DMS53 treated with DMSO at 0.1 percent for 48 hours (cell line): Measurements from ENCODE around the gene MRPL16.
A peak's percentile ranks its signal among the peaks of the same experiment; 100 is the strongest.
"Not testable (repeated sequence)": the region's sequence is repeated elsewhere in the genome, so short reads cannot be mapped to it uniquely, and the experiment has no call there.

ENCODE experiments used
- DNase-seq: peaks from one replicate; lab custom pipeline; 2025; ENCODE audit not compliant: unreplicated experiment; lab: John Stamatoyannopoulos, UW

MRPL16 gene

GRCh38 chr11:59812220-59812619 lies 1.6 kb upstream of the MRPL16 start:
- no peak for DNase-seq

- no peak for DNase-seq
Observed at GRCh38 chr11:59810911-59811259, 307 bp upstream of the MRPL16 start.

- no peak for DNase-seq
Observed at GRCh38 chr11:59807047-59807610, 3.4 kb downstream of the MRPL16 start.

- no peak for DNase-seq
Observed at GRCh38 chr11:59804061-59804460, 6.5 kb downstream of the MRPL16 start.

DNA sequence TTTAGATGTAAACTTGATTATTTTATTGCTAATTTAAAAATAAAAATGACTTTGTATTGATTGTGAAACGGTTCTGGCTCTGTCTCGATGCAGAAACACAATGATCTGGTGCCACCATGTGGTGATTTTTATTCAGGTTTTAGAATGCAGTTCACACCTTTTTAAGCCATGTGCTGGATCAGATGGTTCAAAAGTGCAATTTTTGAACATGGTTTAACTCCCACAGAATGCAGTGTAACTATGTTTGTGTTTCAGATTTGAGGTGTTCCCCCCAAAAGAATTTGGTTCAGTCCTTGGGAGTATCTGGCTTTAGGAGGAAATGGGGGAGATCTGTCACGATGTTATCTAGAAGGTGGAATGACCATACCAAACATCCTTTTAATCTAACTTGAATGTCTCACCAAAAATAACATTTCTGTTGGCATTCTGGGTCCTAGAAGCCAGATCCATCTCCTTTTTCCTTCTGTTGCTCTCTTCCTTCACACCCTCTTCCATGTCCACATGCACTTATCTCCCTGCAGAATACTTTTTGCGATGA lies 7.9 kb downstream of the MRPL16 start:
- no peak for DNase-seq

DNA sequence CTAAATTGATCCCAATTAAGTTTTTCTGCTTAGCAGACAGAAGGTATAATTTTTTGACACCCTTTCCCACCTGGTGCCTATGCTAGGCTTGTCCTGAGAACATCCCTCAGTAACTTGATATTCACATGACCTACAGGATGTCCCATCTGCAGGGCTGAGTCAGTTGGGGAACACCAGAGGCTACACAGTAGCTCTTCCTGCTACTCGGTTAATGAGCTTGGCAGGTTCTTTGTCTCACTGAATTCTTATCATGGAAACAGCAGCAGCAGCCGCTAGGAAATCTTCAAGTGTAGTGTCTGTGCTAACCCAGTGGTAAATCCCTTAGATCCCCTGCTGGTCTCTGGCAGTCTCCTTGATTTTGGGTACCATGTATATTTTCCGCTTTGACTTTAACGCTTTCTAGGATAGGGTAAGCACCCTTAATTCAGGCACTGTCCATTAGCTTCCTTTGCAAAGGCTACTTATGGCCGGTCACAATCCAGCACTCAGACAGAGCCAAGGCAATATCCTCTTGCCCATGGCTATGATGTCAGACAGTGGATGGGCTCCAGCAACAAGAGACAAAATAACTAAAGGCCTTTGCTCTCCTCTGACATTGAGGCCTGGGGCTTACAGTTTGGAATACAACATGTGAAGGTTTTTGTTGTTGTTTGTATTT lies 8.5 kb downstream of the MRPL16 start:
- DNase-seq = no peak

GRCh38 chr11:59801160-59801706 lies 9.3 kb downstream of the MRPL16 start:
- no peak for DNase-seq

- no peak for DNase-seq
Observed at GRCh38 chr11:59800390-59801025, 10.1 kb downstream of the MRPL16 start.

- no peak for DNase-seq
Observed at GRCh38 chr11:59794417-59794816, 16.2 kb downstream of the MRPL16 start.

- DNase-seq = no peak
Observed at GRCh38 chr11:59792507-59792906, 18.1 kb downstream of the MRPL16 start.

- no peak for DNase-seq
Observed at GRCh38 chr11:59791639-59792038, 18.9 kb downstream of the MRPL16 start.

- no peak for DNase-seq
Observed at GRCh38 chr11:59787816-59788215, 22.8 kb downstream of the MRPL16 start.

GRCh38 chr11:59787255-59787588 lies 23.4 kb downstream of the MRPL16 start:
- no peak for DNase-seq

DNA sequence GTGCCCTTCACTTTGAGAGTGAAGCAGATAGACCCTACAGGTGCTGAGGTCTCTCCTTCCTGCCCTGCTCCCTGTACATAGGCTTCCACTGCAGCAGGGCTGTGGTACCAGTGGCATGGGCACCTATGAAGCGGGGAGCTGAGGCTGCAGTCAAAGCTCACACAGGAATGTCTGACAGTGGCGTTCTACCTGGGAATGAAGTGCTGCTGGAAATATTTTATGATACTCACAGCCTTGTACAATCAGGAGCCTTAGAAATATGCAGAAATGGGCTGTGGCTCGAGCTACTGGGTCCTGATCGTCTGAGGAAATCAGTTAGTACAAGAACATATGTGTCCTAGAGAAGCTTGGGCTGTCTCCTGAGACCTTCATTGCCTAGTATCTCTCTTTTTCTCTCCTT lies 24.8 kb downstream of the MRPL16 start:
- no peak for DNase-seq

GRCh38 chr11:59784441-59784840 lies 26.1 kb downstream of the MRPL16 start:
- DNase-seq = not testable (repeated sequence)

DNA sequence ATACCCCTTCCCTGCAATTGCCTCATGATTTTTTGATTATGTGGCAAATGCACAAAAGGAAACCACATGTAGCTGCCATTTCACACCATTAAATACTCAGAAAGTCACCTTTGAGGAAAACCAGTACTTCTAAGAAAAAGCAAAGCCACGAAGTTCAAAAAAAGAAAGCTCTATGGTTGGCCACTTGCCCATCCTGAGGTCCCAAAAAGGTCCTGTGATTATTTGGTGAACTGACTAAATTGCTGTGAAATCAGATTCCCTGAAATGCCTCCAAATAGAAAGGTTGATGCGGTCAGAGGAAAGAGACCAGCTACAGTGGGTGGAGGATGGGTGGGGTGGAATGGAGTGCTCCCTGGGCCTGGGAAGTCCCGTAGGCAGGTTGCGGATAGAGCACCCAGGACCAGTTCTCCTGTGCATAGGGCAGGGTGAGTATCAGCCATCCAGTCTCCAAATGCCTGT lies 26.9 kb downstream of the MRPL16 start:
- DNase-seq = no peak

GRCh38 chr11:59782080-59782479 lies 28.5 kb downstream of the MRPL16 start:
- no peak for DNase-seq

GRCh38 chr11:59779487-59779886 lies 31.1 kb downstream of the MRPL16 start:
- DNase-seq = no peak

DNA sequence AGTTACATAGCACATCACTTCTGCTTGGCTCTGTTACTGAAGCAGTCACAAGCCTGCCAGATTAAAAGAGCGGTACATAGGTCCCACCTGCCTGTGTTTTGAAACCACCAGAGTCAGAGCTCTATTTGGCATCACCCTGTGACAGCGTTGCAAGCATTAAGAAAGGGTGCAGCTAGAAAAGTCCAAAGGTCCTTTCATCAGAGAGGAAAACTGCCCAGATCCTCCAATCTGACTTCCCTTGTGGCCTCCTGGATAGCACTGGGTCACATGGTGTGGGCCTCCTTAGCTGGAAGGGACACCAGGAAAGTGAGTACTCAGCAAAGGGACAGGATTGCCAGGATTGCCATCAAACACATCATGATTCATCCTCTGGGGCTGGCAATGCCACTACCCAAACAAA lies 32.5 kb downstream of the MRPL16 start:
- DNase-seq = no peak

GRCh38 chr11:59777104-59777503 lies 33.5 kb downstream of the MRPL16 start:
- no peak for DNase-seq

DNA sequence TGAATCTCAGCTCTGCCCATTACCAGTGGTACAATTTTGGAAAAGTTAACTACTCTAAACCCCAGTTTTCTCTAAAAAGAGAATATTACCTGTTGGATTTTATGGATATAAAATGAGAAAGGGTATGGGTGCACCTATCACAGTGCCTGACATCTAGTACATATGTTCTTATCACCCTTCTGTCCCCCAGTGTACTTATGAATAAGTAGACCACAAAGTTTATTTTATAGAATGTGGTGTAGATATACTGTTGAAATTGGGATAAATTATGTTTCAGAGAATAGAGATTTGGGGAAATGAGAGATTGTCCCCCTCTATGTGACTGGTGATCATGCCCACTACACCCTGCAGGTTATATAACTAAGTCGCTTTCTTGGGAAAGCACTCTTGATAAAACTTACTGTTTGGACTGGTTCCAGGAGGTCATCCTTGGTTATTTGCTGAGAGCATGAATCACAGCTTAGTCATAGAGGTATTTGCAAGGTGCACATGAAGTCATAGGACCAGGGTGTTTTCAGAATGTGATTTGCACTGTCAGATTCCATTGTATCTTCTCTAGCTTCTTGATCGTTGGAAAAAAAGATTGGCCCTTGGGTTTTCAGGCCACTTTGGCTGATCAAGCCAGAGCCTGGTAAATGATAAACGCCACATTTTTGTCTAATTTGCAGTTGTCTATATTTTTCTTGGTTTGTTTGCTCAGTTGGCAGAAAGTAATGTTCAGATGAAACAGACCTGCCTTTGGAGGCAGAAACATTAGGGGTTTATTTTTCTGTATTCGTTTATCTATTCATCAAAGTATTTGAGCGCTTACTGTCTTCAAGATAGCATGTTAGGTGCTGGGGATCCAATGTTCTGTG lies 34.1 kb downstream of the MRPL16 start:
- peak; percentile 66 for DNase-seq
